Muscle of leg (tissue), 16 donors: ENCODE results near the gene PMP22. TPM values are rescaled to one million over a fixed set of nuclear protein-coding genes. Genes with fewer than 3 reads are reported as not detected.
A peak's percentile ranks its signal among the peaks of the same experiment; 100 is the strongest.

Experiments used
- DNase-seq: peaks from one replicate; pipeline ENCODE4 v3.0.0; 2013
- H3K27ac ChIP-seq: one replicate; pipeline ENCODE4 v1.5.1; 2013; ENCODE audit warnings: mild to moderate bottlenecking, low read length, control low read depth
- H3K27me3 ChIP-seq: one replicate; pipeline ENCODE4 v1.6.1; 2013; ENCODE audit warnings: low read length; ENCODE audit not compliant: control insufficient read depth, insufficient read depth
- H3K36me3 ChIP-seq: one replicate; pipeline ENCODE4 v1.6.1; 2013; ENCODE audit warnings: low read length; ENCODE audit not compliant: control insufficient read depth, insufficient read depth
- H3K4me1 ChIP-seq: one replicate; pipeline ENCODE4 v1.6.1; 2013; ENCODE audit warnings: low read length; ENCODE audit not compliant: control insufficient read depth, insufficient read depth
- H3K4me3 ChIP-seq: one replicate; pipeline ENCODE4 v1.5.1; 2013; ENCODE audit warnings: low read length, control low read depth
- H3K9me3 ChIP-seq: replicated peaks from 2 replicates; pipeline ENCODE4 v1.6.1; 2013; ENCODE audit warnings: low read depth, low read length; ENCODE audit not compliant: control insufficient read depth
- WGBS: methylation state at CpG from one replicate; pipeline ENCODE4 v1.1.5; 2013; ENCODE audit warnings: missing lambda C conversion rate; ENCODE audit not compliant: insufficient coverage; 5-methylcytosine and 5-hydroxymethylcytosine counted together
- long read RNA-seq, 11 donors: transcript quantifications; one replicate each; lab custom pipeline, GENCODE V29; 2026
- polyA plus RNA-seq, 8 donors: library from polyadenylated mRNA; unstranded; fragments of 120-200 nt; gene quantifications; one replicate each; pipeline versions ENCODE4 v1.2.1 to v1.2.3, GENCODE V29; 2013; ENCODE audit warnings: inconsistent platforms in 1 of 8, low replicate concordance in 1 of 8; ENCODE audit not compliant: insufficient read length in 8 of 8, insufficient read depth in 1 of 8
- total RNA-seq: library from RNA; stranded (reverse); fragments of 120-200 nt; gene quantifications from one replicate; pipeline ENCODE4 v1.2.4, GENCODE V29; 2013

The PMP22 gene
- total RNA-seq (125 TPM), polyA plus RNA-seq (100 to 1,000 TPM; 183 to 256 (median 212) TPM)
- long read RNA-seq, donor 1, transcript PMP22-203 (5 exons, 1,817 nt) = major isoform, 40 of 55 reads
- long read RNA-seq, donor 1, transcript PMP22-201 (5 exons, 1,861 nt) = minor isoform, 6 of 55 reads
- long read RNA-seq, donor 1, partial matches to known transcripts = 9 of 55 reads
- long read RNA-seq, donor 1, other reads (novel, unspliced or antisense) = 0 of 55 reads
- long read RNA-seq, donor 2, transcript PMP22-203 (5 exons, 1,817 nt) = major isoform, 13 of 13 reads
- long read RNA-seq, donor 2, partial matches to known transcripts = 0 of 13 reads
- long read RNA-seq, donor 2, other reads (novel, unspliced or antisense) = 0 of 13 reads
- long read RNA-seq, donor 3, transcript PMP22-203 (5 exons, 1,817 nt) = major isoform, 69 of 97 reads
- long read RNA-seq, donor 3, partial matches to known transcripts = 23 of 97 reads
- long read RNA-seq, donor 3, other reads (novel, unspliced or antisense) = 0 of 97 reads
- long read RNA-seq, donor 4, transcript PMP22-203 (5 exons, 1,817 nt) = major isoform, 66 of 86 reads
- long read RNA-seq, donor 4, partial matches to known transcripts = 16 of 86 reads
- long read RNA-seq, donor 4, other reads (novel, unspliced or antisense) = 0 of 86 reads
- long read RNA-seq, donor 5, transcript PMP22-204 (4 exons, 571 nt) = minor isoform, 6 of 272 reads
- long read RNA-seq, donor 5, transcript PMP22-203 (5 exons, 1,817 nt) = major isoform, 194 of 272 reads
- long read RNA-seq, donor 5, transcript PMP22-201 (5 exons, 1,861 nt) = minor isoform, 12 of 272 reads
- long read RNA-seq, donor 5, partial matches to known transcripts = 51 of 272 reads
- long read RNA-seq, donor 5, other reads (novel, unspliced or antisense) = 6 of 272 reads
- long read RNA-seq, donor 6, transcript PMP22-203 (5 exons, 1,817 nt) = major isoform, 112 of 150 reads
- long read RNA-seq, donor 6, partial matches to known transcripts = 30 of 150 reads
- long read RNA-seq, donor 6, other reads (novel, unspliced or antisense) = 0 of 150 reads
- long read RNA-seq, donor 7, transcript PMP22-204 (4 exons, 571 nt) = minor isoform, 5 of 154 reads
- long read RNA-seq, donor 7, transcript PMP22-203 (5 exons, 1,817 nt) = major isoform, 112 of 154 reads
- long read RNA-seq, donor 7, transcript PMP22-201 (5 exons, 1,861 nt) = minor isoform, 5 of 154 reads
- long read RNA-seq, donor 7, partial matches to known transcripts = 31 of 154 reads
- long read RNA-seq, donor 7, other reads (novel, unspliced or antisense) = 0 of 154 reads
- long read RNA-seq, donor 8, transcript PMP22-203 (5 exons, 1,817 nt) = major isoform, 69 of 96 reads
- long read RNA-seq, donor 8, partial matches to known transcripts = 23 of 96 reads
- long read RNA-seq, donor 8, other reads (novel, unspliced or antisense) = 0 of 96 reads
- long read RNA-seq, donor 9, transcript PMP22-203 (5 exons, 1,817 nt) = major isoform, 79 of 111 reads
- long read RNA-seq, donor 9, transcript PMP22-201 (5 exons, 1,861 nt) = minor isoform, 5 of 111 reads
- long read RNA-seq, donor 9, partial matches to known transcripts = 20 of 111 reads
- long read RNA-seq, donor 9, other reads (novel, unspliced or antisense) = 0 of 111 reads
- long read RNA-seq, donor 10, transcript PMP22-203 (5 exons, 1,817 nt) = major isoform, 109 of 143 reads
- long read RNA-seq, donor 10, partial matches to known transcripts = 30 of 143 reads
- long read RNA-seq, donor 10, other reads (novel, unspliced or antisense) = 0 of 143 reads
- long read RNA-seq, donor 11, transcript PMP22-203 (5 exons, 1,817 nt) = major isoform, 102 of 128 reads
- long read RNA-seq, donor 11, transcript PMP22-201 (5 exons, 1,861 nt) = minor isoform, 6 of 128 reads
- long read RNA-seq, donor 11, partial matches to known transcripts = 15 of 128 reads
- long read RNA-seq, donor 11, other reads (novel, unspliced or antisense) = 0 of 128 reads

GRCh38 chr17:15265131-15265530 lies at the start of gene PMP22:
Gene PMP22 (minus strand): TSS chr17:15265326. CDS start chr17:15260727, 4,599 bp downstream.
- 24% methylated on average over 6 of the region's 6 CpGs for WGBS
- H3K4me1 ChIP-seq = peaks cover 45% of the 10 kb centered on the region
- peak; percentile 93 for DNase-seq
- no peaks in the 10 kb centered on the region for H3K36me3 ChIP-seq
- peak within 1 kb of the TSS; percentile 26 for H3K4me3 ChIP-seq
- peaks cover 7% of the 10 kb centered on the region for H3K27me3 ChIP-seq
- H3K27ac ChIP-seq = no peak within 1 kb of the TSS
- H3K9me3 ChIP-seq = no peaks in the 10 kb centered on the region

- Histone ChIP-seq H3K27ac (no peak overlapping the region), H3K4me3 (no peak overlapping the region), H3K27me3 (no peaks in the 10 kb centered on the region), H3K4me1 (peaks cover 5% of the 10 kb centered on the region), H3K9me3 (no peaks in the 10 kb centered on the region), H3K36me3 (no peaks in the 10 kb centered on the region)
- DNase-seq = no peak
- 53% methylated on average over 4 of the region's 5 CpGs for WGBS
Measured at GRCh38 chr17:15311996-15312395, 46.9 kb upstream of the PMP22 start.

- Histone ChIP-seq H3K27ac (no peak overlapping the region), H3K27me3 (no peaks in the 10 kb centered on the region), H3K4me3 (no peak overlapping the region), H3K4me1 (peaks cover 14% of the 10 kb centered on the region), H3K9me3 (no peaks in the 10 kb centered on the region), H3K36me3 (no peaks in the 10 kb centered on the region)
- no peak for DNase-seq
- 71% methylated on average over 3 of the region's 3 CpGs for WGBS
Measured at GRCh38 chr17:15309793-15310192, 44.7 kb upstream of the PMP22 start.

- Histone ChIP-seq H3K4me3 (no peak overlapping the region), H3K4me1 (peaks cover 16% of the 10 kb centered on the region), H3K27me3 (no peaks in the 10 kb centered on the region), H3K9me3 (no peaks in the 10 kb centered on the region), H3K27ac (no peak overlapping the region), H3K36me3 (no peaks in the 10 kb centered on the region)
- 66% methylated on average over 3 of the region's 3 CpGs for WGBS
- no peak for DNase-seq
Measured at GRCh38 chr17:15309236-15309635, 44.1 kb upstream of the PMP22 start.

GRCh38 chr17:15308758-15309157 lies 43.6 kb upstream of the PMP22 start:
- Histone ChIP-seq H3K36me3 (no peaks in the 10 kb centered on the region), H3K27ac (no peak overlapping the region), H3K9me3 (no peaks in the 10 kb centered on the region), H3K27me3 (no peaks in the 10 kb centered on the region), H3K4me1 (peaks cover 16% of the 10 kb centered on the region), H3K4me3 (no peak overlapping the region)
- WGBS = 77% methylated on average over 7 of the region's 7 CpGs
- no peak for DNase-seq

- no peak overlapping the region for H3K4me3 ChIP-seq
- no peak overlapping the region for H3K27ac ChIP-seq
- H3K27me3 ChIP-seq = no peaks in the 10 kb centered on the region
- H3K4me1 ChIP-seq = peaks cover 16% of the 10 kb centered on the region
- DNase-seq = no peak
- 40% methylated on average over 1 of the region's 4 CpGs for WGBS
- H3K36me3 ChIP-seq = no peaks in the 10 kb centered on the region
- H3K9me3 ChIP-seq = no peaks in the 10 kb centered on the region
Measured at GRCh38 chr17:15307710-15308111, 42.6 kb upstream of the PMP22 start.

- Histone ChIP-seq H3K9me3 (no peaks in the 10 kb centered on the region), H3K27me3 (no peaks in the 10 kb centered on the region), H3K4me1 (peaks cover 15% of the 10 kb centered on the region), H3K27ac (no peak overlapping the region), H3K4me3 (no peak overlapping the region), H3K36me3 (no peaks in the 10 kb centered on the region)
- no peak for DNase-seq
- WGBS = 77% methylated on average over 12 of the region's 14 CpGs
Measured at GRCh38 chr17:15303851-15304250, 38.7 kb upstream of the PMP22 start.

GRCh38 chr17:15303268-15303667 lies 38.1 kb upstream of the PMP22 start:
- Histone ChIP-seq H3K27me3 (no peaks in the 10 kb centered on the region), H3K27ac (no peak overlapping the region), H3K9me3 (no peaks in the 10 kb centered on the region), H3K4me1 (peaks cover 13% of the 10 kb centered on the region), H3K36me3 (no peaks in the 10 kb centered on the region), H3K4me3 (no peak overlapping the region)
- no peak for DNase-seq
- WGBS = 50% methylated on average over 1 of the region's 3 CpGs

- WGBS = no CpG with 5 or more reads among the region's 6 CpGs
Measured at GRCh38 chr17:15301845-15302244, 36.7 kb upstream of the PMP22 start.

More at GRCh38 chr17:15301845-15302244, 36.7 kb upstream of the PMP22 start:
- H3K27me3 ChIP-seq = no peaks in the 10 kb centered on the region
- no peak for DNase-seq
- H3K27ac ChIP-seq = no peak overlapping the region
- H3K4me1 ChIP-seq = peaks cover 9% of the 10 kb centered on the region
- H3K9me3 ChIP-seq = no peaks in the 10 kb centered on the region
- no peak overlapping the region for H3K4me3 ChIP-seq
- H3K36me3 ChIP-seq = no peaks in the 10 kb centered on the region
